Neural progenitor cell (in vitro differentiated cells): Measurements from ENCODE around the gene ATRN.

ENCODE experiments used
- EZH2 ChIP-seq: fragments of 200-600 bp; sonication (generic); IDR thresholded peaks from 2 replicates; pipeline ENCODE4 v1.6.1; 2017; ENCODE audit warnings: antibody characterized with exemption, mild to moderate bottlenecking, moderate library complexity
- TF ChIP-seq, protein P1 (sequence below): fragments of 200-600 bp; sonication (generic); IDR thresholded peaks from 2 replicates; pipeline ENCODE4 v1.5.1; 2017; ENCODE audit warnings: antibody characterized with exemption, mild to moderate bottlenecking

- TF ChIP-seq, protein P1, sequence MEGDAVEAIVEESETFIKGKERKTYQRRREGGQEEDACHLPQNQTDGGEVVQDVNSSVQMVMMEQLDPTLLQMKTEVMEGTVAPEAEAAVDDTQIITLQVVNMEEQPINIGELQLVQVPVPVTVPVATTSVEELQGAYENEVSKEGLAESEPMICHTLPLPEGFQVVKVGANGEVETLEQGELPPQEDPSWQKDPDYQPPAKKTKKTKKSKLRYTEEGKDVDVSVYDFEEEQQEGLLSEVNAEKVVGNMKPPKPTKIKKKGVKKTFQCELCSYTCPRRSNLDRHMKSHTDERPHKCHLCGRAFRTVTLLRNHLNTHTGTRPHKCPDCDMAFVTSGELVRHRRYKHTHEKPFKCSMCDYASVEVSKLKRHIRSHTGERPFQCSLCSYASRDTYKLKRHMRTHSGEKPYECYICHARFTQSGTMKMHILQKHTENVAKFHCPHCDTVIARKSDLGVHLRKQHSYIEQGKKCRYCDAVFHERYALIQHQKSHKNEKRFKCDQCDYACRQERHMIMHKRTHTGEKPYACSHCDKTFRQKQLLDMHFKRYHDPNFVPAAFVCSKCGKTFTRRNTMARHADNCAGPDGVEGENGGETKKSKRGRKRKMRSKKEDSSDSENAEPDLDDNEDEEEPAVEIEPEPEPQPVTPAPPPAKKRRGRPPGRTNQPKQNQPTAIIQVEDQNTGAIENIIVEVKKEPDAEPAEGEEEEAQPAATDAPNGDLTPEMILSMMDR: no peak
- TF ChIP-seq EZH2: no peak
Measured at GRCh38 chr20:3586093-3586492, 115.3 kb downstream of the ATRN start.
